IPS-15b (cell line): ENCODE data around the gene ILDR2.
A peak's percentile ranks its signal among the peaks of the same experiment; 100 is the strongest.
"Not testable (repeated sequence)": the region's sequence is repeated elsewhere in the genome, so short reads cannot be mapped to it uniquely, and the experiment has no call there.

Experiments used
- H3K27me3 ChIP-seq: one replicate; pipeline ENCODE4 v1.6.1; 2013; ENCODE audit warnings: low read length; ENCODE audit not compliant: control insufficient read depth, insufficient read depth
- H3K36me3 ChIP-seq: one replicate; pipeline ENCODE4 v1.6.1; 2013; ENCODE audit warnings: low read length; ENCODE audit not compliant: control insufficient read depth, insufficient read depth
- H3K4me1 ChIP-seq: one replicate; pipeline ENCODE4 v1.6.1; 2013; ENCODE audit warnings: mild to moderate bottlenecking, low read length; ENCODE audit not compliant: control insufficient read depth, insufficient read depth
- H3K4me3 ChIP-seq: one replicate; pipeline ENCODE4 v1.5.1; 2013; ENCODE audit warnings: low read depth, low read length
- H3K9ac ChIP-seq: one replicate; pipeline ENCODE4 v1.6.1; 2013; ENCODE audit warnings: low read depth, mild to moderate bottlenecking, low read length
- H3K9me3 ChIP-seq: one replicate; pipeline ENCODE4 v1.6.1; 2013; ENCODE audit warnings: mild to moderate bottlenecking, low read length; ENCODE audit not compliant: control insufficient read depth, insufficient read depth

The ILDR2 gene

GRCh38 chr1:166903232-166903631, 72.1 kb downstream of the ILDR2 start:
- Histone ChIP-seq H3K9me3 (peaks cover 3% of the 10 kb centered on the region), H3K27me3 (no peaks in the 10 kb centered on the region), H3K4me3 (no peak overlapping the region), H3K9ac (no peak overlapping the region), H3K36me3 (no peaks in the 10 kb centered on the region), H3K4me1 (no peaks in the 10 kb centered on the region)

- Histone ChIP-seq H3K27me3 (no peaks in the 10 kb centered on the region), H3K36me3 (no peaks in the 10 kb centered on the region), H3K4me3 (no peak overlapping the region), H3K4me1 (no peaks in the 10 kb centered on the region), H3K9ac (no peak overlapping the region), H3K9me3 (peaks cover 11% of the 10 kb centered on the region)
Observed at GRCh38 chr1:166902279-166902678, 73.1 kb downstream of the ILDR2 start.

- Histone ChIP-seq H3K4me3 (no peak overlapping the region), H3K27me3 (no peaks in the 10 kb centered on the region), H3K9ac (no peak overlapping the region), H3K4me1 (no peaks in the 10 kb centered on the region), H3K9me3 (peaks cover 12% of the 10 kb centered on the region), H3K36me3 (no peaks in the 10 kb centered on the region)
Observed at GRCh38 chr1:166900987-166901386, 74.4 kb downstream of the ILDR2 start.

DNA sequence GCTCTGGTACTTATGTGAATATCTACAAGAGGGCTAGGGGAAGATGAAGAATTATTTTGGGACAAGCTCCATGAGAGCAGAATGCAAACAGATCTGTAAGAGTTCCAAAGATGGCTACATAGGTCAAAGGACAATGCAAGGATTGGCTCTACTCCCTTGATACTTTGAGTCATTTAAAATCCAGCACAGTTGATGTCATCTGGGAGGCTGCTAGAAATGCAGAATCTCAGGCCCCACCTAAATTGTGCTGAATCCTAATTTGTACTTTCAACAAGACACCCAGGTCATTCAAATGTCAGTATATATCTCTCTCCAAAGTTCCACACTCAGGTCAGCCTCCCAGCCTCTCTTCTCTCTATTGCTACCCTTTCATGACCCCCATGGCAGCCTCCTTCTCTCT, 75.6 kb downstream of the ILDR2 start:
- no peak overlapping the region for H3K9ac ChIP-seq
- H3K9me3 ChIP-seq, result peaks cover 12% of the 10 kb centered on the region
- H3K4me1 ChIP-seq, result no peaks in the 10 kb centered on the region
- H3K4me3 ChIP-seq, result no peak overlapping the region
- no peaks in the 10 kb centered on the region for H3K36me3 ChIP-seq
- no peaks in the 10 kb centered on the region for H3K27me3 ChIP-seq

DNA sequence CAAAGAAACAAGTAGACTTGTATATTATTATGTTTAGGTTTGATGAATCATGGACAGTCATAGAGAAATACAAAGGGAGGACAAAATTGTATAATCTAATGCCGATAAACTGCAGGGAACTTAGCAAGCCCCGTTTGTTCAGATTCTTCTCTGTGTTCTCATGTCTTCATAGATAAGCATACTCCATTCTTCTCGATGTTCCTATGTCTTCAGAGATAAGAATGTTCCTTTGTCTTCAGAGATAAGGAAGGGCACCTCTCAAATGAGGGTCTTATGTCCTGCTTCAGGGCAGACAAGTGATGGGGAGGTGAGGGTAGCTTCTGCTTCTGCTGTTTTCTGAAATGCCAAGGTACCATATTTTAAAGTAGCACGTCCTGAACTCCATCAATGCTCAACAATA, 79.6 kb downstream of the ILDR2 start:
- no peaks in the 10 kb centered on the region for H3K36me3 ChIP-seq
- no peak overlapping the region for H3K4me3 ChIP-seq
- no peaks in the 10 kb centered on the region for H3K27me3 ChIP-seq
- H3K9me3 ChIP-seq, result peaks cover 12% of the 10 kb centered on the region
- no peaks in the 10 kb centered on the region for H3K4me1 ChIP-seq
- H3K9ac ChIP-seq, result no peak overlapping the region

GRCh38 chr1:166889776-166890175, 85.6 kb downstream of the ILDR2 start:
- no peak overlapping the region for H3K9ac ChIP-seq
- H3K9me3 ChIP-seq, result no peaks in the 10 kb centered on the region
- H3K4me3 ChIP-seq, result no peak overlapping the region
- peaks cover 9% of the 10 kb centered on the region for H3K27me3 ChIP-seq
- no peaks in the 10 kb centered on the region for H3K4me1 ChIP-seq
- H3K36me3 ChIP-seq, result no peaks in the 10 kb centered on the region

DNA sequence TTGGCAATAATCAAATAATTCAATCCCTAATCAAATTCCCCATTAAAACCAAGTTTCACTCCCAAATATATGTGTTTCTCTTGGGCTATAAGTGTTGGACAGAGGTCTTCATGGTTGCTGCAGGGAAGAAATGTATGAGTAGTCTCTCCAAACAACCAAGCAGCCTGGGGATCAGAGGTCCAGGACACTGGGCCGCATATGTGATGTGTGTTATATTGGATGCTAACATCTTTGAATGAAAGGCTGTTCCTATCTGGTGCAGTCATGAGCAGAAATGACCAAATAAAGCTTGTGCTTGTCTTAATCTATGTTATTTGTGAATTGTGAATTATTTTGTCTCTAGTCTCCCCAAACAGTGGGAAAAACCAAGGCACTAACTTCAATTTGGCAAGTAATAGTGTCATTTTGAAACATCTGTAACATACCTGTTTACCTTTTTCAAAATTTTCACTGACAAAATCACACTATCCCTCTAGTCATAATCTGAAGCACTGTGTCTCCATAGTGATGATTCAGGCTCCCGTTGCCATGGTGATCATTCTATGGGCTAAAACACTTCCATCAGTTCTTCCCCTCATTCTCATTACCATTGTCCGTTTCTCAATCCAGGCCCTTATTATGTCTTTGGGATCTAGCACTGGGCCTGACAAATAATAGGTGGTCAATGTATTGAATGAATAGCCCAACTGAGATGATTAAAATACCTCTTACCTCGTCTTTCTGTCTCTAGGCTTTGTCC, 86.8 kb downstream of the ILDR2 start:
- no peak overlapping the region for H3K4me3 ChIP-seq
- H3K36me3 ChIP-seq, result no peaks in the 10 kb centered on the region
- H3K4me1 ChIP-seq, result no peaks in the 10 kb centered on the region
- peaks cover 18% of the 10 kb centered on the region for H3K27me3 ChIP-seq
- H3K9ac ChIP-seq, result no peak overlapping the region
- H3K9me3 ChIP-seq, result no peaks in the 10 kb centered on the region

DNA sequence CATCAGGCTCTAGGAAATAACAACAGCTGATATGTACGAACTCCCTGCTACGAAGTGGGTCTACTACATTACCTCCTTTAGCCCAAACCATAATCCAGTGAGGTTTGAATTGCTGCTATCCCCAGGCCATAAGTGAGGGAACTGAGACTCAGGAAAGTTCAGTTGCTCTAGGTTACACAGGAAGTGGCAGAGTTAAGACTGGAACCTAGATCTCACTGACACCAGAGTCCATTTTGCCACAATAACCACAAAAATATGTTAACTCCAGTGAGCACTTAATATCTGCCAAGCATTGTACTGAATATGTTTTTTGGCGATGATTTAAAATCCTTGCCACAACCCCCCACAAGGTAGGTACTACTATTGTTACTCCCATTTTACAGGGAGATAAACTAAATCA, 90.4 kb downstream of the ILDR2 start:
- no peaks in the 10 kb centered on the region for H3K9me3 ChIP-seq
- no peak overlapping the region for H3K9ac ChIP-seq
- no peaks in the 10 kb centered on the region for H3K4me1 ChIP-seq
- H3K27me3 ChIP-seq, result peaks cover 33% of the 10 kb centered on the region
- no peak overlapping the region for H3K4me3 ChIP-seq
- no peaks in the 10 kb centered on the region for H3K36me3 ChIP-seq

GRCh38 chr1:166884040-166884642, 91.2 kb downstream of the ILDR2 start:
- peaks cover 33% of the 10 kb centered on the region for H3K27me3 ChIP-seq
- H3K9me3 ChIP-seq, result no peaks in the 10 kb centered on the region
- peak overlapping the region; percentile 46 for H3K4me3 ChIP-seq
- no peak overlapping the region for H3K9ac ChIP-seq
- no peaks in the 10 kb centered on the region for H3K36me3 ChIP-seq
- H3K4me1 ChIP-seq, result no peaks in the 10 kb centered on the region

GRCh38 chr1:166882893-166883292, 92.4 kb downstream of the ILDR2 start:
- Histone ChIP-seq H3K9me3 (no peaks in the 10 kb centered on the region), H3K4me3 (no peak overlapping the region), H3K36me3 (no peaks in the 10 kb centered on the region), H3K4me1 (no peaks in the 10 kb centered on the region), H3K9ac (no peak overlapping the region), H3K27me3 (peaks cover 33% of the 10 kb centered on the region)

- H3K36me3 ChIP-seq, H3K9me3 ChIP-seq, H3K4me3 ChIP-seq, H3K9ac ChIP-seq, H3K4me1 ChIP-seq: not testable (repeated sequence)
- peaks cover 13% of the 10 kb centered on the region for H3K27me3 ChIP-seq
Observed at GRCh38 chr1:166878173-166878917, 97.0 kb downstream of the ILDR2 start.

- no peaks in the 10 kb centered on the region for H3K27me3 ChIP-seq
- H3K4me1 ChIP-seq, result no peaks in the 10 kb centered on the region
- H3K36me3 ChIP-seq, result no peaks in the 10 kb centered on the region
- peak overlapping the region; percentile 52 for H3K4me3 ChIP-seq
- no peak overlapping the region for H3K9ac ChIP-seq
- H3K9me3 ChIP-seq, result no peaks in the 10 kb centered on the region
Observed at GRCh38 chr1:166876540-166876838, 98.9 kb downstream of the ILDR2 start.
